GM21619 (cell line): Measurements from ENCODE around the gene SLC16A11.
"Not testable (repeated sequence)": the region's sequence is repeated elsewhere in the genome, so short reads cannot be mapped to it uniquely, and the experiment has no call there.

Experiments used
- ATAC-seq: cut with Tn5 transposase; IDR thresholded peaks from one replicate; pipeline ENCODE4 v1.9.1; 2021; ENCODE audit not compliant: unreplicated experiment

The SLC16A11 gene

DNA sequence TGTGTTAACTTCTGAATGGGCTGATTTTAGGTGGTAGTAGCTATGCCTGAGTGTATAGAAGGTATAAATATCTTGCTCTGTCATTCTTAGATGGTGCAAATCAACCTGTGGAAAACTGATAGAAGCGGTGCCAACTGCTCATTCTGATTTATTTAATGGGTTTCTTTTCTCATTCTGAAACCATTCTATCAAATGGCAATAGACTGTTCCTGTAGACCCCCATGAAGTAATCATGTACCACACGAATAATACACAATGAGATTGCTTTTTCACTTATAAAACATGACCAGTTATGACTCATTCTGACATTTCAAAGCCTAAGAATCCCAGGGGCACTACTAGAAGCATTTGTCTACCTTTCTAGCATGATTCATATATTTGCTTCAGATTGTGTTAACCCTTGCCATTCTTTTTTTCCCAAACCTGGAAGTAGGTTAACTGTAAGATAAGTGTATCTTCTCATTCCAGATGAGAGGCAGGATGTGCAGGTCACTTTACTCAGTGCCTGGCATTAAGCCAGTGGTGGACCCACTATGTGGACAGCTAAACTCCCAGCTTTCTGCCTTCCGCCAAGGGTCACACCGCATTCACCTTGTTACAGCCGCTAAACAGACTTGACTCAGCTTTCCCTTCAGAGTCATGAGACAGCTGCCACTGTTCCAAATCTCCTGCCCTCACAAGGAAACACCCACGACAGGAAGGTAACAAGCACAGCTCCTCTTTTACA, 16.4 kb upstream of the SLC16A11 start:
- no peak for ATAC-seq

DNA sequence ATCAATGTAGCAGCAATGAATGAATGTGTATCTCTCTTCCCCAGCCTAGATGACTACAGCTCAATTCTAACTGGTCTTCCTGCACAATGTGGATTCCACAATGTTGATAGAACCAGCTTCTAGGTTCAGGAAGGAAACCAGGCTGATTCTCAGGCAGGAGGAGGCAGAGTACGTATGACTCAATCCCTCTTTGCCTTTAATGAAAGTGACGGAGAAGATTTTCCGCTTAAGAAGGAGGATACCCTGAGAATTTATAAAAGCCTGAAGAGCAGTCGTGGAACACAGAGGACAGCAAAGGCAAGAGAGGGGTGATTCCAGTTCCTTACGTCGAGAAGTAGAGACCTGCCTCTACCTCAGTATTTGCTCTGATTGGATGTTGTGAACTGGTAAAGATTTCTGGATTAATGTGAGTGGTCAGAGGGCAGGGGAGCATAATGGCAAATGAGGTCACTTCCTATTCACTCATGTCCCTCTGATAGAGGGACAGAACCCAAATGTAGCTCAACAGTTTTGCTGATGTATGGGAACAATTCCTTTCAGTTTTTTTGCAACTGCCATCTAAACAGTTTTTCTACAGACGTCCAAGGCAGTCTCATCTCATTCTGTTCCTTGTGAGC, 15.0 kb upstream of the SLC16A11 start:
- ATAC-seq: no peak

DNA sequence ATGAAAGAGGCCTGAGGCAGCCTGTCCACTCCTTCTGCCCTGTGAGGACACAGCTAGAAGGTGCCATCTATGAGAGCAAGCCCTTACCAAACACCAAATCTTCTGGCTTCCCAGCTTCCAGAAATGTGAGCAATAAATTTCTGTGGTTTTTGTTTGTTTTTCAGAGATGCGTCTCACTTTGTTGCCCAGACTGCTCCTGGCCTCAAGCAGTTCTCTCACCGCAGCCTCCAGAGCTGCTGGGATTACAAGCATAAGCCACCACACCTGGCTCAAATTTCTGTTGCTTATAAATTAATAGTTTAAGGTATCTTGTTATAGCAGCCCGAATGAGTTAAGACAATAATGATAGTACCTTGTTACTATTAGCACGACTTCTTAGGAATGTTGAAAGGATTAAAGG, 12.5 kb upstream of the SLC16A11 start:
- ATAC-seq: no peak

DNA sequence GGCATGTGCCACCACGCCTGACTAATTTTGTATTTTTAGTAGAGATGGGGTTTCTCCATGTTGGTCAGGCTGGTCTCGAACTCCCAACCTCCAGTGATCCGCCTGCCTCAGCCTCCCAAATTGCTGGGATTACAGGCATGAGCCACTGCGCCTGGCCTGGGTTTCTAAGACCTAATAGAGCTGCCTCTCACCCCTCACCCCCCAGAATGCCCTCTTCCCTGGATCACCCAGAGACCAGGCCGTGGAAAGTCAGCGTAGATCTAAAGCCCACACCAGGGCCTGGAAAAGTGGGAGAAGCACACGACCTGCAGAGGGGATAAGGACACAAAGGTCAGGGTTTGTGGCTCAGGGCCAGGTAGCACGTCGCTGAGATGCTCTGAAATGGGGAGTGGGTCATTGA, 6.7 kb upstream of the SLC16A11 start:
- ATAC-seq: not testable (repeated sequence)

DNA sequence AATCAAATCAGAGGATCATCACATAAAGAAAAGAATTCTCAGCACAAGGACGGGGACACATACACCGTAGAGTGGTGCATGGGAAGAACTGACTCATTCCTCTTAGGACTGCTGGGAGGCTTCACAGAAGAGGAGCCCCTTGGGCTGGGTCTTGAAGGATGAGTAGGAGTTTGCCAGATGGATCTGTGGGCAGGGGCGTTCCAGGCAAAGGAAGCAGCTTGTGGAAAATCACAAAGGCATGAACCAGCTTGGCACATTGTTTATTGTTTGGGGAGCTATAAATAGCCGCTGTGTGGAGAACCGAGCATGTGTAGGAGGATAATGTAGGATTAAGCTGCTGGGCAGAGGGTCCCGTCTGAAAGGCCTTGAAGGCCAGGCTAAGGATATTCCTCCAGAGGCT, 5.1 kb upstream of the SLC16A11 start:
- ATAC-seq: no peak

DNA sequence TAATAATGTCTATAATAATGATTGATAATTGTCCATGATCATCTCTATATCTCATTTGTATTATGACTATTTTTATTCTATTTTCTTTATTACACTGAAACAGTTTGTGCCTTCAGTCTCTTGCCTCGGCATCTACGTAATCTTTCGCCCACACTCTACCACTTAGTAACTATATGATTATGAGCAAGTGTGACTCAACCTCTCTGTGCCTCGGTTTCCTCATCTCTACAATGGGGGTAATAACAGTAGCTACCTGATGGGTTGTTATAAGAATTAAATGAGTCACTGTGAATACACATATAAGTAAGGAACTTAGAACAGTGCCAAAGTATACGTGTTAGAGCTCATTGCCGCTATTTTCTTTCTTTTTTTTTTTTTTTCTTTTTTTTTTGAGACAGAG, 3.7 kb upstream of the SLC16A11 start:
- no peak for ATAC-seq

DNA sequence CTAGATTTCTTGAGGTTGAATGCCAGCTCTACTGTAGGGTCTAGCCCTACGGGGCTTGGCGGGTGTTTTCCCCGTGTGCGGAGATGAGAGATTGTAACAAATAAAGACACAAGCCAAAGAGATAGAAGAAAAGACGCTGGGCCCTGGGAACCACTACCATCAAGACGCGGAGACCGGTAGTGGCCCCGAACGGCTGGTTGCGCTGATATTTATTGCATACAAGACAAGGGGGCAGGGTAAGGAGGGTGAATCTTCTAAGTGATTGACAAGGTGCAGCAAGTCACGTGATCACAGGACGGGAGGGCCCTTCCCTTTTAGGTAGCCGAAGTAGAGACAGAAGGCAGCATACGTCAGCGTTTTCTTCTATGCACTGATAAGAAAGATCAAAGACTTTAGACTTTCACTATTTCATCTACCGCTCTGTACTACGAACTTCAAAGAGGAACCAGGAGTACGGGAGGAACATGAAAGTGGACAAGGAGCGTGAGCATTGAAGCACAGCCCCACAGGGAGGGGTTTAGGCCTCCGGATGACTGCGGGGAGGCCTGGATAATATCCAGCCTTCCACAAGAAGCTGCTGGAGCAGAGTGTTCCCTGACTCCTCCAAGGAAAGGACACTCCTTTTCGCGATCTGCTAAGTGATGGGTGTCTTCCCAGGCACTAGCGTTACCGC, 3.0 kb upstream of the SLC16A11 start:
- ATAC-seq: not testable (repeated sequence)

DNA sequence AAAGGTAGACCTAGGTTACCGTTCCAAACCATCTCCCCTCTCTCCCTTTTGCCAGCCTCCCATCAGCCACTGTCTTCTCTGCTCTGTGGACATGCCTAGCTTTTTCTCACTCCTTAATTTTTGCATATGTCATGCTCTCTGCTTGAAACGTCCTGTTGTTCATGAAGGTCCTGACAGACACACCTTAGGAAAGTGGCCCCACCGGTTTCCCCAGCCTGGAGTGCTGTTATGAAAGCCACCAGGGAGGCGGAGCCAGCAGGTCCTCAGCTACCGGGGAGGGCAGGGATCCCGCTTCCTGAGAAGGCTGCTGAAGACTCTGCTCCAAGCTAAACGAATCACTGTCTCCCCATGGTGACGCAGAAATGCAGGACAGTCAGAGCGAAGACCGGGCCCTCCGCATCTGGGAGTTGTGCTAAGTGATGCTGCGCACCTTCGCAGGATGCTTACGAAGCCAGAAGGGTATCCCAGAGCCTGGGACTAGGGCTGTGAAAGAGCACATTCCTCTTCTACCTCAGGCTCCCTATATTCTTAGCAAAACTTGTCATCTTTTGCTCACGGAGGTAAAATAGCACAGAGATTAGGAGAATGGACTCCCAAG, 2.3 kb upstream of the SLC16A11 start:
- no peak for ATAC-seq

DNA sequence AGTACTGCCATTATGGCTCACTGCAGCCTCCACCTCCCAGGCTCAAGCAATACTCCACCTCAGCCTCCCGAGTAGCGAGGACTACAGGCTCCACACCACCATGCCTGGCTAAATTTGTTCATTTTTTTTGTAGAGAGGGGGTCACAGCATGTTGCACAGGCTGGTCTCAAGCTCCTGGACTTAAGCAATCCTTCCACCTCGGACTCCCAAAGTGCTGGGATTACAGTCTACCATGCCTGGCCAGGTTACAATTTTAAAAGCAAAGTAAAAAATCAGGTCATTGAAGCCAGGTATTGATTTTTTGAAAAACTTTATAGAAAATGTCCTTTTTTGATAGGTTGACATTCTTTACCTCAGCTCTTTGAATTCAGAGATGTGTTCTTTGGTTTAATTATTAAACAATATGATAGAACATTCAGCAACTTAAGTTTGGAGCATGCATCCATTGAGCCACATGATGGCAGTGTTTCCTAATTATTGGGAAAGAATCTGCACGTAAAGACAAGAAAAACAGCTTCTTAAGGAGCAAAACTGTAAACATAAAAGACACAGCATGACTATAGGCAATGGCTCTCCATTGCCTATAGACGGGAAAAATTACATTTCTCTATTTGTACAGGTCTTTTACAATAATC, 1.7 kb upstream of the SLC16A11 start:
- no peak for ATAC-seq

DNA sequence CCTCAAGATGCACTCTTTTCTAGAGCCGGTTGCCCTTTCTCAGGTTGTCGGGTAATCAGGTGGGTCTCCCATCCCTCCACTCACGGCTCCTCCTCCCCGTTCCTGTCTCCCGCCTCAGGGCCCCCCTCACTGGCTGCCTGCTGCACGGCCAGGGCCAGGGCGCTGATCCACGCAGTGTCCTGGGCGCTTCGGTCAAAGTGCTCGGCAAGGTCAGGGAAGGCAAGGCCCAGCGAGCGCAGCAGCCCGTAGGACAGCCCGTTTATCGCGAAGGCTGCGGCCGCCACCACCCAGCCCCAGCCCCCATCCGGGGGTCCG, 753 bp downstream of the SLC16A11 start:
- ATAC-seq: no peak

DNA sequence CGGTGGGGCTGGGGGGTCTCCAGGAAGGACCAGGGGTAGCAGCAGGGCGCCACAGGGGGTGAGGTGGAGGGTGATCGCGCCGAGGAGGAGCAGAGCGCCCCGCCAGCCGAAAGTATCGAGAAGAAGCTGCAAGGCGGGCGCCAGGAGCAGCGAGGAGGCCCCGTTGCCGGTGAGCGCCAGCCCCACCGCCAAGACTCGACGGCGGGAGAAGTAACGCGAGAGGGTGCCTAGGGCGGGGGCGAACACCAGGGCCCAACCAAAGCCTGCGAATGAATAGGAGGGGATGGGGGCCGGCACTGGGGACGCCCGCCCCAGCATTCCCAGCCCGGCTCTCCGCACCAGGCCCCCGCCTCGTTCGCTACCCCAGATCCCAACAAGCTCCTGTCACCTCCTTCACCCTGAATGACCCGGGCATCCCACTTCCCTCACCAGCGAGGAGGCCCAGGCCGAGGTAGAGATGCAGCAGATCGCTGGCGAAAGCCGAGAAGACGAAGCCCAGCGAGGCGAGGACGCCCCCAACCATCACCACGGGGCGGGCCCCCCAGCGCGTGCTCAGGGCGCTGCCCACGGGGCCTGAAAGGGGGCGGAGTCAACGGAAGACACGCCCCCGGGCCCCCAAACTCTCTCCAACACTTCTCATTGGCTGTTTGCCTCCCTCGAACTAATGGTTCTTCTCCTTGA, 1.3 kb downstream of the SLC16A11 start:
- no peak for ATAC-seq

DNA sequence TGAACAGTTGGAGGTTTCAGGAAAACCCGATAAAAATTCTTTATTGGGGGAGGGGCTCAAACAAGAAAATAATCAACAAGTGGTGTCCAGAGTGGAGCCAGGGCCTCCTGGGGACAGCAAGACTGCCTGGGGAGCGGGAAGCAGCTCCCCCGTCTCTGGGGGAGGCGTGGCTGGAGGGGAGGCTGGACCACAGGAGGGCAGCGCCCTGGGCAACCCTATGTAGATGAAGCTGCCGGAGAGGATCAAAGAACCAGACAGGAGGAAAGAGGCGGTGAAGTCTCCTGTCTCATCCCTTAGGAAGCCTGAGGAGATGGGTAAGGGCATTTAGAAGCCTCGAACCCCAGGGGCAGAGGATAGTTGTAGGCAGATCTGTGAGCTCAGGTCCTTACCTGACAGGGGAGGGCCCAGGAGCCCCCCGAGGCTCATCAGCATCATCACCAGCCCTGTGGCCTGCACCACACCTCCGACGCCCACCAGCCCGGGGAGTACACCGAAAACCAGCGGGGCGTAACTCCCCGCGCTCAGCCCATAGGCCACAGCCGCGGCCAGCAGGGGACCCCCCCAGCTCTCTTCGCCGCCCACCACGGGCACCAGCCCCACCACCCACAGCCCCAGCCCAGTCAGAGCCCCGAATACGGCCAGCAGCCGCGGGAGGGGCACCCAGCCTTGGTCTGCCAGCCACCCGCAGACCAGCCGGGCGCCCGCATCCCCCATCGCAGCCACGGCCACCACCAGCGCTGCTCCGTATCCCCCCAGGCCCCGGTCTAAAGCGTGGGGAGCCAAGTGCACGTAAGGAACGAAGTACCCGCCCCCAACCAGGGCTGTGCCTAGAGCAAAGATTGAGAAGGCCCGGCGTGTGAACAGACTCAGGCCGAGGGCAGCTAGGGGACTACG, 2.0 kb downstream of the SLC16A11 start:
- no peak for ATAC-seq

DNA sequence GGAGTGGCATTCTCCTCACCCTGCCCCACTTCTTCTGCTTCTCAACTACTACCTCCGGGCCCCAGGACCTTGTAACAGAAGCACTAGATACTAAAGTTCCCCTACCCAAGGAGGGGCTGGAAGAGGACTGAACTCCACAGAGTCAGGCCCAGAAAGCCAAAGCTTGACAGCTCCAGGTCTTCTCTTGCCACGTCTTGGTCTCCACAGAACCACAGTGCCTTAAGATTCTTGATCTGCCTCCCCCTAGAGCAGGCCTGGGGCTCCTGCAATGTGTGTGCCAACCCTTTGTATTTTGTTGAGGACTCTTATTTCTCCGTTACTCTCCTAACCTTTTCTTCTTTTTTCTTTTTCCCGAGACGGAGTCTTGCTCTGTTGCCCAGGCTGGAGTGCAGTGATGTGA, 4.1 kb downstream of the SLC16A11 start:
- no peak for ATAC-seq

DNA sequence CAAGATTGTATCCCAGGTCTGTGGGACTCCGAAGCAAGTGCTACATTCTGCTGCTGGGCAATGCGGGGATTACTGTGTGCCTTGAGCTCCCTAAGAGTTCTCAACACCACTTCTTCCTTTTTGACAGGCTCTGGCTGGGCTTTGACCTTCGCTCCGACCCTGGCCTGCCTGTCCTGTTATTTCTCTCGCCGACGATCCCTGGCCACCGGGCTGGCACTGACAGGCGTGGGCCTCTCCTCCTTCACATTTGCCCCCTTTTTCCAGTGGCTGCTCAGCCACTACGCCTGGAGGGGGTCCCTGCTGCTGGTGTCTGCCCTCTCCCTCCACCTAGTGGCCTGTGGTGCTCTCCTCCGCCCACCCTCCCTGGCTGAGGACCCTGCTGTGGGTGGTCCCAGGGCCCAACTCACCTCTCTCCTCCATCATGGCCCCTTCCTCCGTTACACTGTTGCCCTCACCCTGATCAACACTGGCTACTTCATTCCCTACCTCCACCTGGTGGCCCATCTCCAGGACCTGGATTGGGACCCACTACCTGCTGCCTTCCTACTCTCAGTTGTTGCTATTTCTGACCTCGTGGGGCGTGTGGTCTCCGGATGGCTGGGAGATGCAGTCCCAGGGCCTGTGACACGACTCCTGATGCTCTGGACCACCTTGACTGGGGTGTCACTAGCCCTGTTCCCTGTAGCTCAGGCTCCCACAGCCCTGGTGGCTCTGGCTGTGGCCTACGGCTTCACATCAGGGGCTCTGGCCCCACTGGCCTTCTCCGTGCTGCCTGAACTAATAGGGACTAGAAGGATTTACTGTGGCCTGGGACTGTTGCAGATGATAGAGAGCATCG, 5.6 kb downstream of the SLC16A11 start:
- no peak for ATAC-seq

DNA sequence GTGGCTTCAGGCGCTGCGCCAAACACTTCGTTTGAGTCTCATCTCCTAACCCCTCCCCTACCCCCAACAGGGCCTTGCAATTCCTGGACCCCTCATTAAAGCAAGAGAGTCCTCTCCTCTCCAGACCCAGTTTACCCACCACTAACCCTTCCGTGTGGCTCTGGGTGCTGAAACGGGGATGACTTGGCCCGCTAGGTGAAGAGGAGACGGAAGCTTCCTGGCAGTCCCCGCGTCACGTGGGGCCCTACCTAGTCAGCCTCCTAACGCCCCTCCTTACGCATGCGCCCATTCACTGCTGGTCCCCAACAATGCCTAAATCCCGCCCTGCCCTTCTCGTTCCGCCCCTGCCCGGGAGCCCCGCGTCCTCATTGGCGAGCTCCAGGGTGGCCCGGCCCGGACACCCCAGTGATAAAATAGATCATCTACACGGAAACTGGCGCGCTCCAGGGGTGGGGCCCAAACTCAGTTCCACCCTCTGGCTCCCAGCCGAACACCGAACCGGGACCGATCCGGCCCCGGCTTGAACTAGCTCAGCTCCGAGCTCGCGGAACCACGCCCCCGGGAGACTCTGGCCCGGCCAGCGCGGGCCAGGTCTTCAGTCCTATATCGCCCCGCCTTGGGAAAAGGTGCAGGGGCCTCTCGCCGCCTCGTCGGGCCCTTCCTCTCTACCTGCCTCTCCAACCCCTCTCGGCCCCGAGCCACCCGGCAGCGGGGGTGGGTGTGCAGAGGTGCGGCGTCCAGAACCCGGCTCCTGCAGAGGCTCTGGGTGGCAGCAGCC, 8.1 kb downstream of the SLC16A11 start, which contains the start of gene SLC16A13:
Gene SLC16A13, plus strand, starts transcription at position 425 of the 778 bp plus-strand sequence. CDS start 368 bp downstream, outside the sequence.
- peak; percentile 90 for ATAC-seq

DNA sequence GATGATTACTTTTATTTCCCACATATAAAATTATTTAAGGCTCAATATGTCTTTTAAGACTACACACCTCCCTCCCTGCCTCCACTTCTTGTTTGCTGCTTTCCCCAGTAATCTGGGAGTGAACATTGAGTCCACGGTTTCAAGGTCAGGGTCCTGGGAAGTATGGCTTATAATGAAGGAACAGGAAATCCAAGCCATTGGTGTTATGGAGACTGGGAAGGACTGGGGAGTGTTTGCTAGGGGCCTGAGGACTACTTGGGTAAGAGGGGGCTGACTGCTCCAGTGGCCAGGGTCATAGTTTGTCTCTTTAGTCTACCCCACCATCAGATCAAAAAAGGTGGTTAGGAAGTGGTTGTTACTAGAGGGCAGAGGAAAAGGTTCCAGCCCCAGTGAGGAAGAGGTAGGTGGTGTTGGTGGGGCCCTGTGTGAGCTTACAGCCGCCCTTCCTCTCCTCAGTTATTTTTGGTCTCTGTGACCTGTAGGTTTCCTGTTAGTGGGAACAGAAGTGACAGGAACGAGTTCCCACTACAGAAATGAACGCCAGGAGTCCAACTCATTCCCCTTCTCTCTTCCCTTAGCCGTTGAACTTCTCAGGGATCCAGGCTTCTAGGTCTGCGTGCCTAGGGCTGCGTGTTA, 8.8 kb downstream of the SLC16A11 start:
- ATAC-seq: peak; percentile 18

DNA sequence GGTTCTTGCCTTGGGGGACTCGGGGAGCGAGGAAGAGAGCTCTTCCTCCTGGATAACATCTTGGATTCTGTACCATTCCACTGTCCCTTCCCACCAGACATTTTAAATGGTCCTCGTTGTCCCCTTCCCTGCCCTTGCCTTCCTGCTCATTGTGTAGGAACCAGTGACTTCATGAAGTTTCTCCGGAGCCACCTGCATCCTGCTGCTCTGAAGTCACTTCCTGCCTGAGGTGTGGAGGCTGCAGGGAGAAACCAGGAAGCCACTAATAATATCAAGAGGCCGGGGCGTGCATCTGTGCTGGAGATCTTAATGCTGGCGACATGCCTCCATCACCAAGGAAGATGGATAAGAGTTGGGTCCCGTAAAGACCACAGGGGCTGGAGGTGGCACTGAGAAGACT, 14.2 kb downstream of the SLC16A11 start:
- ATAC-seq: no peak

DNA sequence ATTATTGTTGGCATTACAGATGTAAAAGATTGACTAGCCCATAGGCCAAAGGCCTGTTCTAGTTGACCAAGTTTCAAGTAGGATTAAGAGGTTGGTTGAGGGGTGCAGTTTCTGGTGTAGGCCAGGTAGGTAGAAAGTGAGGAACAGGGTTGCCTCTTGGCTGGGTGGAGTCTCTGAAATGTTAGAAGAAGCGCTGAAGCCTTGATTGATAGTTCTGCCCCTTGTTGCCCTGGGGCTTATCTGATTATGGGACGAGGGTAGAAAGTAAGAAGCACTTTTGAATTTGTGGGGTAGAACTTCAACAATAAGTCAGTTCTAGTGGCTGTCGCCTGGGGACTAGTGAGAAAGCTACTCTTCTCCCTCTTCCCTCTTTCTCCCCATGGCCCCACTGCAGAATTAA, 14.8 kb downstream of the SLC16A11 start:
- no peak for ATAC-seq
